Parathyroid adenoma (tissue), 2 donors: ENCODE measurements around the gene KCNMB1.

Experiments used
- H2AFZ ChIP-seq: fragments of 300-600 bp; sonication (generic); one replicate; pipeline ENCODE4 v1.7.0; 2017; ENCODE audit warnings: antibody characterized with exemption, mild to moderate bottlenecking
- H3K27ac ChIP-seq: fragments of 300-600 bp; sonication (generic); one replicate; pipeline ENCODE4 v1.7.0; 2017
- H3K27me3 ChIP-seq: fragments of 300-600 bp; sonication (generic); one replicate; pipeline ENCODE4 v1.7.0; 2017; ENCODE audit warnings: low read length; ENCODE audit not compliant: control insufficient read depth, insufficient read depth
- H3K36me3 ChIP-seq: fragments of 300-600 bp; sonication (generic); one replicate; pipeline ENCODE4 v1.7.0; 2017; ENCODE audit warnings: low read length; ENCODE audit not compliant: control insufficient read depth, insufficient read depth
- H3K4me1 ChIP-seq: fragments of 300-600 bp; sonication (generic); one replicate; pipeline ENCODE4 v1.7.0; 2017; ENCODE audit warnings: control low read depth
- H3K4me2 ChIP-seq: fragments of 300-600 bp; sonication (generic); one replicate; pipeline ENCODE4 v1.7.0; 2017; ENCODE audit warnings: low read length
- H3K4me3 ChIP-seq: fragments of 300-600 bp; sonication (generic); one replicate; pipeline ENCODE4 v1.7.0; 2017; ENCODE audit warnings: low read depth, low read length
- H3K79me2 ChIP-seq: fragments of 300-600 bp; sonication (generic); one replicate; pipeline ENCODE4 v1.7.0; 2017; ENCODE audit warnings: control low read depth
- H3K9ac ChIP-seq: fragments of 300-600 bp; sonication (generic); one replicate; pipeline ENCODE4 v1.7.0; 2017; ENCODE audit warnings: mild to moderate bottlenecking
- H3K9me3 ChIP-seq: fragments of 300-600 bp; sonication (generic); one replicate; pipeline ENCODE4 v1.7.0; 2017; ENCODE audit warnings: low read length; ENCODE audit not compliant: control insufficient read depth
- TF ChIP-seq, protein P1 (sequence below): fragments of 300-600 bp; sonication (generic); IDR thresholded peaks from one replicate; pipeline ENCODE4 v1.7.0; 2017; ENCODE audit warnings: antibody characterized with exemption, mild to moderate bottlenecking
- donor health status: primary hyperparathyroidism.

The KCNMB1 gene

DNA sequence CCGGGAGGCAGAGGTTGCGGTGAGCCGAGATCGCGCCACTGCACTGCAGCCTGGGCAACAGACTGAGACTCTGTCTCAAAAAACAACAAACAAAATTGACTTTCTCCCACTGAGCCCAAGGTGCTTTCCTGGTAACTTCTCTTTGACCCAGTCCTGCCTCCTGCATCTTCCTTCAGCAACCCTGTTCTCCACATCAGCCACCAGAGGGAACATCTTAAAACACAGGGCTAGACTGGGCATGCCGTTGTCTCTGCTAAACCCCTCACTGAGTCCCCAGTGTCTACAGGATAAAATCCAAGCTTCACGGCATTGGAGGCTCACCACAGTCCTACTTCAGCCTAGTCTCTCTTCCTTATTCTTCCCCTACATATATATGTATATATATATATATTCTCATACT, 39.8 kb upstream of the KCNMB1 start:
- Histone ChIP-seq H3K79me2 (no peaks in the 10 kb centered on the region), H3K9ac (no peak overlapping the region), H3K4me1 (no peaks in the 10 kb centered on the region), H3K4me2 (no peak overlapping the region), H3K27ac (no peak overlapping the region), H3K36me3 (no peaks in the 10 kb centered on the region), H3K9me3 (no peaks in the 10 kb centered on the region), H2AFZ (no peak overlapping the region), H3K27me3 (no peaks in the 10 kb centered on the region), H3K4me3 (no peak overlapping the region)
- TF ChIP-seq, protein P1, sequence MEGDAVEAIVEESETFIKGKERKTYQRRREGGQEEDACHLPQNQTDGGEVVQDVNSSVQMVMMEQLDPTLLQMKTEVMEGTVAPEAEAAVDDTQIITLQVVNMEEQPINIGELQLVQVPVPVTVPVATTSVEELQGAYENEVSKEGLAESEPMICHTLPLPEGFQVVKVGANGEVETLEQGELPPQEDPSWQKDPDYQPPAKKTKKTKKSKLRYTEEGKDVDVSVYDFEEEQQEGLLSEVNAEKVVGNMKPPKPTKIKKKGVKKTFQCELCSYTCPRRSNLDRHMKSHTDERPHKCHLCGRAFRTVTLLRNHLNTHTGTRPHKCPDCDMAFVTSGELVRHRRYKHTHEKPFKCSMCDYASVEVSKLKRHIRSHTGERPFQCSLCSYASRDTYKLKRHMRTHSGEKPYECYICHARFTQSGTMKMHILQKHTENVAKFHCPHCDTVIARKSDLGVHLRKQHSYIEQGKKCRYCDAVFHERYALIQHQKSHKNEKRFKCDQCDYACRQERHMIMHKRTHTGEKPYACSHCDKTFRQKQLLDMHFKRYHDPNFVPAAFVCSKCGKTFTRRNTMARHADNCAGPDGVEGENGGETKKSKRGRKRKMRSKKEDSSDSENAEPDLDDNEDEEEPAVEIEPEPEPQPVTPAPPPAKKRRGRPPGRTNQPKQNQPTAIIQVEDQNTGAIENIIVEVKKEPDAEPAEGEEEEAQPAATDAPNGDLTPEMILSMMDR: no peak

- H2AFZ ChIP-seq: no peak overlapping the region
- no peaks in the 10 kb centered on the region for H3K4me1 ChIP-seq
- H3K27me3 ChIP-seq: no peaks in the 10 kb centered on the region
- no peaks in the 10 kb centered on the region for H3K9me3 ChIP-seq
- no peaks in the 10 kb centered on the region for H3K36me3 ChIP-seq
- no peak overlapping the region for H3K9ac ChIP-seq
- no peak overlapping the region for H3K4me3 ChIP-seq
- H3K79me2 ChIP-seq: no peaks in the 10 kb centered on the region
- no peak overlapping the region for H3K27ac ChIP-seq
- H3K4me2 ChIP-seq: no peak overlapping the region
- TF ChIP-seq, protein P1: no peak
Measured at GRCh38 chr5:170427672-170428236, 38.6 kb upstream of the KCNMB1 start.

DNA sequence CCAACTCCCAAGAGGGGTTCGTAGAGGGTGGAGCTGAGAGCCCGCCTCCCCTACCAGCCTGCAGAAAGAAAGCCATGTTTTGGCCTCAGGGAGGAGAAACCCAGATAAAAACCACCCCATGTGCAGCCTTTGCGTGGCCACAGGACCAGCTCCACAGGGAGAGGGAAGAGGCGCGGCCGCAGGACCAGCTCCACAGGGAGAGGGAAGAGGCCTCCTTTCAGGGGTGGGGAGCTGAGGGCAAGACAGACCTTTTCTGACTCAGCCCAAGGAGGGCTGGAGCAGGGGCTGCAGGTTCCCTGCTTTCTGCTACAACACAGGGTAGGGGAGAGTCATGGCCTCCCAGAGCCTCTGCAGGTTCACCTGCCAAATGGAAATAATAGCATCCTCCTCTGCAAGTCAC, 37.6 kb upstream of the KCNMB1 start:
- Histone ChIP-seq H3K36me3 (no peaks in the 10 kb centered on the region), H3K27ac (no peak overlapping the region), H3K4me3 (no peak overlapping the region), H3K9me3 (no peaks in the 10 kb centered on the region), H3K4me1 (no peaks in the 10 kb centered on the region), H3K4me2 (no peak overlapping the region), H3K79me2 (no peaks in the 10 kb centered on the region), H3K27me3 (no peaks in the 10 kb centered on the region), H2AFZ (no peak overlapping the region), H3K9ac (no peak overlapping the region)
- TF ChIP-seq, protein P1: no peak

DNA sequence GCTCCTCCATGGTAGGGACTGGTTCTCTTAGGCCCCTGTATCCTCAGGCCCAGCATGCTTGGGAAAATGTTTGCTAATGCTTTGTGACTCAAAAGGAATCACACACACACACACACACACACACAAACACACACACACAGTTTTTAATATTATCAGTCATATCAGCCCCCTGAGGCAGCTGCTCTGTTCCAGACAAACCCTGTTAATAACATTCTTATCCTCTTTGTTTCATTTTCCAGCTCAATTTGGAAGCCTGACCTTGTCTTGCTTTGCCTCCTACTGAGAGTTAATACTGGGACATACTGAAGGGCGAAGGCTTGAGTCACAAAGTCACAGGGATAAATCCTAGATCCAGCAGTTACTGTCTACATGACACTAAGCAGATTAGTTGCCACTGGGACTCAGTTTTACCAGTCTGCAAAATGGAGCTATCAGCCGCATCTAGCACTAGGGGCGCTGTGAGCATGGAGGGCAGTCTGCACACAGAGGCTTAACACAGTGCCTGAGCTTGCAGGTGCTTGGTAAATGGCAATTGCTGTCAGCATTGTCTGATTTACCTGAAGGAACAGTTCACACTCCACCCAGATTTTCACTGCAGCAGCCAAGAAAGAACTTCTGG, 37.1 kb upstream of the KCNMB1 start:
- Histone ChIP-seq H3K9ac (no peak overlapping the region), H3K36me3 (no peaks in the 10 kb centered on the region), H2AFZ (no peak overlapping the region), H3K79me2 (no peaks in the 10 kb centered on the region), H3K27ac (no peak overlapping the region), H3K4me2 (no peak overlapping the region), H3K4me3 (no peak overlapping the region), H3K27me3 (no peaks in the 10 kb centered on the region), H3K4me1 (no peaks in the 10 kb centered on the region), H3K9me3 (no peaks in the 10 kb centered on the region)
- TF ChIP-seq, protein P1: no peak

- no peak overlapping the region for H3K4me3 ChIP-seq
- H3K36me3 ChIP-seq: no peaks in the 10 kb centered on the region
- no peak overlapping the region for H3K27ac ChIP-seq
- no peak overlapping the region for H2AFZ ChIP-seq
- no peak overlapping the region for H3K9ac ChIP-seq
- H3K4me2 ChIP-seq: no peak overlapping the region
- no peaks in the 10 kb centered on the region for H3K27me3 ChIP-seq
- H3K79me2 ChIP-seq: no peaks in the 10 kb centered on the region
- no peaks in the 10 kb centered on the region for H3K9me3 ChIP-seq
- TF ChIP-seq, protein P1: no peak
- H3K4me1 ChIP-seq: no peaks in the 10 kb centered on the region
Measured at GRCh38 chr5:170425731-170426130, 36.6 kb upstream of the KCNMB1 start.
